Endothelial cell of umbilical vein (primary cell): ENCODE data around the gene SH3TC2. TPM values are rescaled to one million over a fixed set of nuclear protein-coding genes. Genes with fewer than 3 reads are reported as not detected.

ENCODE experiments used
- BruUV-seq: library from RNA; stranded (reverse); fragments of 400-500 nt; replicated peaks from 2 replicates; lab custom pipeline; 2021; lab: Mats Ljungman, UMichigan
- CTCF ChIA-PET: fragments of 300-600, 350-600 bp; sonication (Branson Sonifier 250); formaldehyde crosslinking; loops from one replicate; lab custom pipeline; 2021; ENCODE audit warnings: antibody characterized with exemption, inconsistent platforms; lab: Charles Lee
- POLR2A ChIA-PET: fragments of 300-600, 350-600 bp; sonication (Branson Sonifier 250); formaldehyde crosslinking; loops from one replicate; lab custom pipeline; 2021; ENCODE audit warnings: antibody characterized with exemption, inconsistent platforms; lab: Charles Lee
- DNase-seq: peaks from one replicate; pipeline ENCODE4 v3.0.0-alpha.2; 2011; ENCODE audit warnings: low read depth, low spot score
- FAIRE-seq: peaks from 2 replicates; lab custom pipeline; 2011; peaks lifted over from hg19 to GRCh38; lab: Jason Lieb, UNC
- H2AFZ ChIP-seq: 2 replicates; pipeline ENCODE4 v1.6.0; 2012; ENCODE audit warnings: low read depth, low read length, control low read depth, inconsistent platforms
- H3K27ac ChIP-seq: 2 replicates; pipeline ENCODE4 v1.5.1; 2011; ENCODE audit warnings: low read depth, mild to moderate bottlenecking, control low read depth, low read length, moderate library complexity; ENCODE audit not compliant: insufficient read depth
- H3K27me3 ChIP-seq, 2 experiments: 2 replicates each; pipeline versions ENCODE4 v1.6.0 to v1.6.1; 2011; ENCODE audit warnings: low read length in 2 of 2, mixed read lengths in 1 of 2; ENCODE audit not compliant: control insufficient read depth in 2 of 2, insufficient read depth in 2 of 2
- H3K36me3 ChIP-seq, 2 experiments: 2 replicates in 1 of 2; 3 replicates in 1 of 2; pipeline ENCODE4 v1.5.1; 2011; ENCODE audit warnings: low read length in 2 of 2, mild to moderate bottlenecking in 1 of 2, moderate library complexity in 1 of 2; ENCODE audit not compliant: control insufficient read depth in 2 of 2, insufficient read depth in 2 of 2; ENCODE audit errors: extremely low read depth in 1 of 2
- H3K4me1 ChIP-seq: 3 replicates; pipeline ENCODE4 v1.5.1; 2011; ENCODE audit warnings: mild to moderate bottlenecking, low read length; ENCODE audit not compliant: control insufficient read depth, insufficient read depth; ENCODE audit errors: extremely low read depth
- H3K4me2 ChIP-seq: 2 replicates; pipeline ENCODE4 v1.6.1; 2011; ENCODE audit warnings: low read length, control low read depth, mixed read lengths; ENCODE audit not compliant: insufficient read depth
- H3K4me3 ChIP-seq, 3 experiments: fragments of 200-600 bp in 1 of 3; sonication (generic), shearing (Covaris generic) in 1 of 3; replicated peaks in 1 of 3; 2 replicates each; pipeline ENCODE4 v1.5.1; 2011 to 2016; ENCODE audit warnings: control low read depth in 3 of 3, low read length in 3 of 3, mild to moderate bottlenecking in 2 of 3, inconsistent platforms in 1 of 3, low read depth in 1 of 3, moderate library complexity in 1 of 3; ENCODE audit not compliant: insufficient read depth in 1 of 3
- H3K79me2 ChIP-seq: 2 replicates; pipeline ENCODE4 v1.6.0; 2012; ENCODE audit warnings: low read length, inconsistent platforms; ENCODE audit not compliant: control insufficient read depth, insufficient read depth
- H3K9ac ChIP-seq: replicated peaks from 2 replicates; pipeline ENCODE3; 2011; ENCODE audit warnings: low read length, control low read depth; ENCODE audit not compliant: insufficient read depth; ENCODE audit errors: extremely low read depth
- H3K9me1 ChIP-seq: replicated peaks from 3 replicates; pipeline ENCODE4 v1.6.0; 2011; ENCODE audit warnings: mild to moderate bottlenecking, low read length; ENCODE audit not compliant: control insufficient read depth, insufficient read depth; ENCODE audit errors: extremely low read depth
- H3K9me3 ChIP-seq: replicated peaks from 2 replicates; pipeline ENCODE4 v1.5.1; 2012; ENCODE audit warnings: low read length, inconsistent platforms; ENCODE audit not compliant: control insufficient read depth, insufficient read depth
- H4K20me1 ChIP-seq: replicated peaks from 2 replicates; pipeline ENCODE3; 2011; ENCODE audit warnings: mild to moderate bottlenecking, low read length; ENCODE audit not compliant: control insufficient read depth, insufficient read depth; ENCODE audit errors: extremely low read depth
- EZH2 ChIP-seq: IDR thresholded peaks from 2 replicates; pipeline ENCODE4 v1.6.1; 2012; ENCODE audit warnings: borderline replicate concordance, low read depth, mild to moderate bottlenecking, moderate library complexity, low read length, inconsistent platforms; ENCODE audit not compliant: severe bottlenecking
- FOS ChIP-seq: IDR thresholded peaks from 2 replicates; pipeline ENCODE4 v1.6.1; 2011; ENCODE audit warnings: mild to moderate bottlenecking, low read length, moderate library complexity, borderline replicate concordance; ENCODE audit not compliant: insufficient read depth
- GATA2 ChIP-seq: IDR thresholded peaks from 2 replicates; pipeline ENCODE4 v1.7.0; 2011; ENCODE audit warnings: low read depth, mild to moderate bottlenecking, moderate library complexity, mixed read lengths, low read length; ENCODE audit not compliant: insufficient read length, insufficient read depth
- JUN ChIP-seq: IDR thresholded peaks from 2 replicates; pipeline ENCODE4 v1.6.1; 2011; ENCODE audit warnings: borderline replicate concordance, low read depth; ENCODE audit not compliant: insufficient read length, insufficient read depth
- MAX ChIP-seq: IDR thresholded peaks from 2 replicates; pipeline ENCODE4 v1.6.1; 2011; ENCODE audit not compliant: insufficient read depth, insufficient read length
- MYC ChIP-seq: IDR thresholded peaks from one replicate; pipeline ENCODE4 v1.6.1; 2011; ENCODE audit warnings: mild to moderate bottlenecking, low read depth, low read length
- POLR2A ChIP-seq: IDR thresholded peaks from 2 replicates; pipeline ENCODE4 v1.6.1; 2012; ENCODE audit warnings: low read depth, mild to moderate bottlenecking, control low read depth, low read length
- POLR2AphosphoS5 ChIP-seq: IDR thresholded peaks from 2 replicates; pipeline ENCODE4 v1.6.1; 2012; ENCODE audit warnings: low read depth, mild to moderate bottlenecking, control low read depth, low read length, moderate library complexity; ENCODE audit not compliant: insufficient read depth
- dilution Hi-C: fragments of 300-500 bp; cut with MboI; formaldehyde crosslinking; loops from one replicate; pipeline ENCODE4 v1.15.0; 2019; ENCODE audit warnings: low sequenced_read_pairs; ENCODE audit not compliant: extremely low pct_ligation_motif_present
- intact Hi-C: fragments of 100-400 bp; cut with micrococcal nuclease; formaldehyde crosslinking; loops from one replicate; pipeline ENCODE4 v1.10.0; 2022
- polyA plus RNA-seq, 4 experiments: library from polyadenylated mRNA; depleted of rRNA in 3 of 4; stranded (reverse) in 3 of 4; unstranded in 1 of 4; fragments of >200 nt; gene quantifications; 2 replicates each; pipeline versions ENCODE4 v1.2.1 to v1.2.3, GENCODE V29; 2011 to 2012; ENCODE audit warnings: missing spikeins in 1 of 4
- total RNA-seq: library from RNA; stranded (reverse); gene quantifications from 2 replicates; pipeline ENCODE4 v1.2.3, GENCODE V29; 2021
- TF ChIP-seq, protein P1 (sequence below), 2 donors: IDR thresholded peaks; 1 replicate in 1 of 2; 2 replicates in 1 of 2; pipeline ENCODE4 v1.5.1; 2011; ENCODE audit warnings: low read length in 2 of 2, mild to moderate bottlenecking in 2 of 2, moderate library complexity in 2 of 2, control low read depth in 1 of 2, inconsistent platforms in 1 of 2, low read depth in 1 of 2; ENCODE audit not compliant: insufficient read depth in 1 of 2; ENCODE audit errors: extremely low read depth in 1 of 2

SH3TC2 gene
- total and polyA plus RNA-seq, 2 donors (not counting 3 experiments of a cell fraction or from before 2014, with no cell fraction given), result 0.91 to 4.3 TPM

DNA sequence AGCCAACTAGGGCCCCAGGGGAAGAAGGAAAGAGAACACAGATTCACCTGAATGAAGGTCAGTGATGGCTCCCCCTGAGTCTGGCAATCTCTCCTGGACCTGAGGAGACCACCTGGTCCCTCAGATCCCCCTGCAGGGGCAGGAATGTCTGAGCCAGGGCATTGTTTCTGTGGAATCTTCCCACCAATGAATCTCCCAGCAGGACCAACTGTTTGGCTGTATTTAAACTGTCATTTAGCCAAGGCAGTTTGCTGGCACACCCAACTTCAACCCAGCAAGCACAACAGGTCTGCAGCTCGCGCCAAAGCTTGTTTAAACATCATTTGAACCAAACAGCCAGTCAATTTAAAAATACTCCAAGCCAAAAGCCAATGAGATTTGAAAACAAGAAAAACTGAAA lies 92.6 kb downstream of the SH3TC2 start:
- no peaks in the 10 kb centered on the region for H3K9me1 ChIP-seq
- H3K79me2 ChIP-seq, result no peaks in the 10 kb centered on the region
- no peak overlapping the region for H3K4me3 ChIP-seq
- POLR2A ChIA-PET, result no interaction called here
- no peaks in the 10 kb centered on the region for H3K36me3 ChIP-seq
- FAIRE-seq (no peak), DNase-seq (no peak)
- TF ChIP-seq JUN, result no peak
- TF ChIP-seq POLR2A, result no peak
- no peak for TF ChIP-seq MAX
- TF ChIP-seq, protein P1, sequence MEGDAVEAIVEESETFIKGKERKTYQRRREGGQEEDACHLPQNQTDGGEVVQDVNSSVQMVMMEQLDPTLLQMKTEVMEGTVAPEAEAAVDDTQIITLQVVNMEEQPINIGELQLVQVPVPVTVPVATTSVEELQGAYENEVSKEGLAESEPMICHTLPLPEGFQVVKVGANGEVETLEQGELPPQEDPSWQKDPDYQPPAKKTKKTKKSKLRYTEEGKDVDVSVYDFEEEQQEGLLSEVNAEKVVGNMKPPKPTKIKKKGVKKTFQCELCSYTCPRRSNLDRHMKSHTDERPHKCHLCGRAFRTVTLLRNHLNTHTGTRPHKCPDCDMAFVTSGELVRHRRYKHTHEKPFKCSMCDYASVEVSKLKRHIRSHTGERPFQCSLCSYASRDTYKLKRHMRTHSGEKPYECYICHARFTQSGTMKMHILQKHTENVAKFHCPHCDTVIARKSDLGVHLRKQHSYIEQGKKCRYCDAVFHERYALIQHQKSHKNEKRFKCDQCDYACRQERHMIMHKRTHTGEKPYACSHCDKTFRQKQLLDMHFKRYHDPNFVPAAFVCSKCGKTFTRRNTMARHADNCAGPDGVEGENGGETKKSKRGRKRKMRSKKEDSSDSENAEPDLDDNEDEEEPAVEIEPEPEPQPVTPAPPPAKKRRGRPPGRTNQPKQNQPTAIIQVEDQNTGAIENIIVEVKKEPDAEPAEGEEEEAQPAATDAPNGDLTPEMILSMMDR (IDR thresholded peaks at IDR 0.05; ENCODE audit: extremely low read depth in 1 of 2, insufficient read depth in 1 of 2, low read depth in 1 of 2, low read length in 2 of 2), result no peak
- H3K4me1 ChIP-seq, result peaks cover 48% of the 10 kb centered on the region
- H3K27ac ChIP-seq, result no peak overlapping the region
- no peak overlapping the region for H3K4me2 ChIP-seq
- CTCF ChIA-PET, result interaction anchor here (0.9 to 5.4 kb wide), 7 partner anchors 11 to 239 kb away, joined by 3 to 55 read pairs (median 5); no protein-coding TSS in a partner anchor
- intact Hi-C loops (loop anchor here (5.0 kb wide), 2 partner anchors 573 to 588 kb away; partner anchors contain the start of gene FBXO38), dilution Hi-C loops (no loop called here)
- no peaks in the 10 kb centered on the region for H3K9me3 ChIP-seq
- peak overlapping the region; percentile 30 for H2AFZ ChIP-seq
- BruUV-seq, result no TSS peak
- no peaks in the 10 kb centered on the region for H3K27me3 ChIP-seq
- H4K20me1 ChIP-seq, result no peaks in the 10 kb centered on the region
- no peak overlapping the region for H3K9ac ChIP-seq

DNA sequence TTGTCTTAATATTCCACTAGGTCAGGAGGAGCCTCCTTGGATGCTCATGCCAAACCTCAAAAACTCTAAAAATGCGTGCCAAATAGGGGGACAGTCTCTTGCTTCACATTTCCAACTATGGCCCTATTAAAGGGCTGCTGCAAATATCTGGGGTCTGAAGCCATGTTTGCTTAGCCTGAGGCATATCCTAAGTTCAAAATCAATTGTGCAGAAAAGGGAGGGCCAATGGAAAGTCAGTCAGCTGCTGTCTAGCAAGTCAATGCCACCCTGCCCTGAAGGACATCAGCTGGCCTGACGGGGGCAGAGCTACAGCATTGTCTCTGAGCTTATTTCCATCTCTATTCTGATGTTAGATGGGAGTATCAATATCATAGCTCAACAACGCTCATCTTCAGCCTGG lies 93.6 kb downstream of the SH3TC2 start:
- Histone ChIP-seq H2AFZ (no peak overlapping the region), H3K36me3 (no peaks in the 10 kb centered on the region), H3K9me1 (no peaks in the 10 kb centered on the region), H3K4me3 (no peak overlapping the region), H3K27me3 (no peaks in the 10 kb centered on the region), H3K4me2 (no peak overlapping the region), H3K4me1 (peaks cover 42% of the 10 kb centered on the region), H3K27ac (no peak overlapping the region), H3K9ac (no peak overlapping the region), H3K79me2 (no peaks in the 10 kb centered on the region), H3K9me3 (no peaks in the 10 kb centered on the region), H4K20me1 (no peaks in the 10 kb centered on the region)
- ChIA-PET POLR2A (no interaction called here), CTCF (interaction anchor here (0.7 to 1.5 kb wide), 8 partner anchors 11 to 238 kb away, joined by 3 to 6 read pairs (median 4); no protein-coding TSS in a partner anchor)
- BruUV-seq, result no TSS peak
- dilution Hi-C loops (no loop called here), intact Hi-C loops (no loop called here)
- DNase-seq, result no peak
- no peak for TF ChIP-seq GATA2
- TF ChIP-seq EZH2, result no peak
- TF ChIP-seq POLR2A, result no peak
- no peak for TF ChIP-seq FOS
- TF ChIP-seq, protein P1 (IDR thresholded peaks at IDR 0.05; ENCODE audit: extremely low read depth in 1 of 2, insufficient read depth in 1 of 2, low read depth in 1 of 2, low read length in 2 of 2), result no peak
- TF ChIP-seq MYC, result no peak
- no peak for TF ChIP-seq JUN
- TF ChIP-seq MAX, result no peak
- no peak for TF ChIP-seq POLR2AphosphoS5
- FAIRE-seq, result no peak
